Chondrocyte (in vitro differentiated cells): ENCODE data around the gene PAMR1. TPM values are rescaled to one million over a fixed set of nuclear protein-coding genes. Genes with fewer than 3 reads are reported as not detected.
A peak's percentile ranks its signal among the peaks of the same experiment; 100 is the strongest.

Experiments
- DNase-seq: peaks from one replicate; pipeline ENCODE4 v3.0.0; 2021; ENCODE audit warnings: mixed read lengths, low spot score
- H3K27ac Mint-ChIP-seq: one replicate; pipeline ENCODE4 v1.8.0; 2021; ENCODE audit warnings: mild to moderate bottlenecking, moderate library complexity, mixed read lengths; ENCODE audit not compliant: unreplicated experiment
- H3K27me3 Mint-ChIP-seq: 2 replicates; pipeline ENCODE4 v1.8.0; 2021; ENCODE audit warnings: low read depth, mixed read lengths
- H3K36me3 Mint-ChIP-seq: 2 replicates; pipeline ENCODE4 v1.8.0; 2021; ENCODE audit warnings: low read depth, mixed read lengths
- H3K4me1 Mint-ChIP-seq: 2 replicates; pipeline ENCODE4 v1.8.0; 2021; ENCODE audit warnings: low read depth, mild to moderate bottlenecking, mixed read lengths
- H3K4me3 Mint-ChIP-seq: one replicate; pipeline ENCODE4 v1.8.0; 2021; ENCODE audit warnings: mild to moderate bottlenecking, moderate library complexity, mixed read lengths; ENCODE audit not compliant: unreplicated experiment
- H3K9me3 Mint-ChIP-seq: 2 replicates; pipeline ENCODE4 v1.8.0; 2021; ENCODE audit warnings: low read depth, mixed read lengths
- CTCF ChIP-seq: fragments of 200-600 bp; sonication (generic); IDR thresholded peaks from 2 replicates; pipeline ENCODE4 v1.5.0; 2021; ENCODE audit warnings: antibody characterized with exemption, mild to moderate bottlenecking, moderate library complexity
- total RNA-seq: library from RNA; stranded (reverse); gene quantifications from 3 replicates; pipeline ENCODE4 v1.2.1, GENCODE V29; 2021

PAMR1 gene
- total RNA-seq, 1 donor from 2014 or later: 1.6 TPM

DNA sequence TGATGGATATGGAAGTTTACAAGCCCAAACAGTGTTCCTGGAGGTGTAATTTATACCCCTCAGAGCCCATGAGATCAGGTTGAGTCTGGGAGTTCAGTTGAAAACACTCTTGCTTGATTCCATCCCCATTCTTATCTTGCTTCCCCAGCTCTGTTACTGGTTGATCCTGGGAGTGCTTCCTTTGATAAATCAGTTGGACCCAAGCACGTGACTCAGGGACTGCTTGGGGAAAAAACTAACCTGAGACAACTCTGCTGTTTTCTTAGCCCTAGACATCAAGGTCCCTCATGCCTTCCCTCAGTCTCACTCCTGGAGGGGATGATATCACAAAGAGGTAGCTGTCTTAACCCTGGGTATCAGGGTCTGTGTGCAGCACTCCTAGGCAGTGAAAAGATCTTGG is 71.1 kb downstream of the PAMR1 start:
- peaks cover 46% of the 10 kb centered on the region for H3K27me3 Mint-ChIP-seq
- H3K9me3 Mint-ChIP-seq: peaks cover 10% of the 10 kb centered on the region
- no peaks in the 10 kb centered on the region for H3K36me3 Mint-ChIP-seq
- peaks cover 8% of the 10 kb centered on the region for H3K4me1 Mint-ChIP-seq
- no peak overlapping the region for H3K4me3 Mint-ChIP-seq
- no peak for DNase-seq
- no peak for TF ChIP-seq CTCF
- no peak overlapping the region for H3K27ac Mint-ChIP-seq

DNA sequence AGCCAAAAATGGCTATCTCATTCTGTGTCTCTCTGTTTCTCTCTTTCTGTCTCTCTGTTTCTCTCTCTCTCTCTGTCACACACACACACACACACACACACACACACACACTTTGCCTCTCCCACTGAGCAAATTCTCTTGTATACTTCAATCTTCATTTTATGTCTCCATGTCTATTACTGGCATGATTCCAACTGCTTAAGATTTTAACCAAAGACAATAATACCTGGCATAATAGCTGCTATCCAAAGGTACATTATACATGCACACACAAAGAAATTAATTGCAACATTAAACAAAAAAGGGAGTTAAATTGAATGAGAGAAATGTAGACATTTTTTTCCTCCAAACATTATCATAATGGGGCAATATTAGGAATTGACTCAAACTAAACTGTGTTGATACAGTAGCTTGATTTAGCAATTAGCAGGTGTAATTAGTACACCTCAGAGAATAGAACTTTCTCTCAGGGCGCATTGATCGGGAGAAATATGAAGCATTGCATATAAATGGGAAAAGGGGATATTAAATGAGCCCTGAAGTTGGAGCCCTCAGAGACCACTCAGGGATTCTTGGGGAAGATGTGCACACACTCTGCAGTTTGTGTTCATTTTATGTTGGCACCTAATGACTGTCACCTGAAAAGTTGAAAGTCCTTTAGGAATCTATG is 88.7 kb downstream of the PAMR1 start:
- no peak for DNase-seq
- H3K4me1 Mint-ChIP-seq: no peaks in the 10 kb centered on the region
- peaks cover 79% of the 10 kb centered on the region for H3K27me3 Mint-ChIP-seq
- H3K4me3 Mint-ChIP-seq: no peak overlapping the region
- no peak overlapping the region for H3K27ac Mint-ChIP-seq
- H3K9me3 Mint-ChIP-seq: no peaks in the 10 kb centered on the region
- H3K36me3 Mint-ChIP-seq: peaks cover 6% of the 10 kb centered on the region
- no peak for TF ChIP-seq CTCF

DNA sequence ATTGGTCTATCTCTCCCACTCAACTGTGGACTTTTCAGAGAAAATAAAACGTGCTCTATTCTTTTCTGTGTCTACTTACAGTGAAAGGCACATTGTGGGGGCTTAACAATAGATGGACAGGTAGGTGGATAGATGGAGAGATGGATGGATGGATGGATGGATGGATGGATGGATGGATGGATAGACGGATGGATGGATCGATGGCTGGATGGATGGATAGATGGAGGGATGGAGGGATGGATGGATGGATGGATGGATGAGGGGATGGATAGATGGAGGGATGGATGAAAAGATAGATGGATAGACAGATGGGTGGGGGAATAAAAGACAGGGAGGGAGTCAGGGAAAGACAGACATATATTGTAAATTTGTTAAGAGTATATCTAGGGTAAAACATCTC is 91.8 kb downstream of the PAMR1 start:
- Mint-ChIP-seq H3K27ac (no peak overlapping the region), H3K36me3 (peaks cover 3% of the 10 kb centered on the region), H3K9me3 (no peaks in the 10 kb centered on the region), H3K27me3 (peaks cover 78% of the 10 kb centered on the region), H3K4me1 (peaks cover 3% of the 10 kb centered on the region), H3K4me3 (no peak overlapping the region)
- DNase-seq: no peak
- TF ChIP-seq CTCF: no peak

DNA sequence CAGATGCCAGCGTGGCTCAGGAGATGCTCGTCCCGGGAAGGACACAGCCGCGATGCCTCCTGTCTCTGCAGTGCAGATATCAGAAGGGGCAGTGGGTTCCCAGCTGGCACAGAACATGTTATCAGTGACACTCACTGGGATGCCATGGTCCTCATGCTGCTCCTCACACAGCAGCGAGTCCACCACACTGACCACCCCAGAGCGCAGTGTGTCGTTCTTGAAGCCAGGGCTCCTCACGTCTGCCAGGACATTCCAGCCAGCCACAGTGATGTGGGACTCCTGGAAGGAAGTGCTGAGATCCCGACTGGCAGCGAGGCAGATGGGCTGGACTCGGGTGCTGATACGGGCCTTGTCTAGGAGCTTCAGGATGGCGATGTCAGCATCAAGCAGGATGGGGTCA is 93.0 kb downstream of the PAMR1 start:
- Mint-ChIP-seq H3K27me3 (peaks cover 68% of the 10 kb centered on the region), H3K4me1 (peaks cover 9% of the 10 kb centered on the region), H3K36me3 (peaks cover 3% of the 10 kb centered on the region), H3K27ac (no peak overlapping the region), H3K9me3 (no peaks in the 10 kb centered on the region), H3K4me3 (no peak overlapping the region)
- no peak for DNase-seq
- no peak for TF ChIP-seq CTCF

DNA sequence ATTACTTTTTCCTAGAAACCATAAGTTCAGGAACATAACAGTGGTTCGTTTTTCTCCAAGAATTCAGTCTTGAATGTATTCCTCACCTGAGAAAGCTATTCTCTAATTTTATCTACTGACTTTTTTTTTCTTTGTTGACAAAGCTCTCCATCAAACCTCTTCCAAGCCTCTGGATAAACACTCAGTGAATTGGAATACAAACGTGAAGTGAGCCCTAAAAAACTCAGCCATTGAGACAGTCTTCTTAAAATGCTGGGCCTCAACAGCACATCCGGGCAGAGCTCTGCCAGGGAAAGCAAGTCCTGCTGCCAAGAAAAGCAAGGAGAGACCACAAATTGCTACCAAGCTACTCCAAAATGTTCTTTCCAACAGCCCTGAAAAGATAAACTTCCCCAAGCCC is 98.3 kb downstream of the PAMR1 start:
- peak overlapping the region; percentile 10 for H3K27ac Mint-ChIP-seq
- H3K9me3 Mint-ChIP-seq: no peaks in the 10 kb centered on the region
- H3K36me3 Mint-ChIP-seq: no peaks in the 10 kb centered on the region
- TF ChIP-seq CTCF: no peak
- peak overlapping the region; percentile 2 for H3K4me3 Mint-ChIP-seq
- H3K4me1 Mint-ChIP-seq: peaks cover 40% of the 10 kb centered on the region
- no peak for DNase-seq
- H3K27me3 Mint-ChIP-seq: peaks cover 61% of the 10 kb centered on the region
